ENCODE measurements around the gene LAMA5. TPM values are rescaled to one million over a fixed set of nuclear protein-coding genes. Genes with fewer than 3 reads are reported as not detected.

Gene LAMA5
- total RNA-seq, 1 donor from 2014 or later, result 601 TPM

DNA sequence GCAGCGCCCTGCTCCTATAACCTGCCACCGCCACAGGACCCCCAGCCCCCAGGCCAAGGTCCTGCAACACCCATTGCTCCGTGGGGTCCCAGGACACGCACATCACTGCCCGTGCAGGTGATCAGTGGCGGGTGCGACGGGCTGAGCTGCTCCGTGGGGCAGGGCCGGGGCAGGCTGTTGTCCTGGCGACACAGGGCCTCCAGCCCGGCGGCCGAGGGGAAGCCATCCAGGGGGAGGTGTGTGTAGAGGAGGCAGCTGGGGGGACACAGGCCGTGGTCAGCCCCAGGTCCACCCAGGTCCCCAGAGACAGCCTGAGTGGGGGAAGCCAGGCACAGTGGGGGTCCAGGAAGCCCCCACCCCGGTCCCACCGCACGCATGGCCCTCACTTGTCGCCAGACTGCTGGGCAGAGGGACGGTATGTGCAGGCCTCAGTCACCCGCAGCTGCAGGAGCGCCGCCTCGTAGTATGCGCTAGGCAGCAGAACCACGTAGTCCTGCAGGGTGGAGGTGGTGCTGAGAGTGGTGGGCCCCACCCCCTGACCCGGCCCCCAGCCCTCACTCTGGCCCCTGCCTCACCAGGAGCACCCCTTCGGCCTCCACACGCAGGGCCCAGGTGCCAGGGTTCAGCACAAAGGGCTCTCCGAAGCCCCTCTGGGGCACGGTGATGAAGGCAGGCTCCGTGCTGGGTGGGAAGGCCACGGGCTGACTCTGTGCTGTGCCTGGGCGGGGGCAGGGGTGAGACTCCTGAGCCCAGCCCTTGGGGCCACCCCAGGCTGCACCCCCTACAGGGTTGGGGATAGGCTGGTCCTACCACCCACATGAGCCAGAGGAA is 33.9 kb downstream of the LAMA5 start:
- H3K27ac Mint-ChIP-seq, result no peak overlapping the region
- H3K36me3 Mint-ChIP-seq, result peaks cover 9% of the 10 kb centered on the region
- no peaks in the 10 kb centered on the region for H3K9me3 Mint-ChIP-seq
- DNase-seq (ENCODE audit: low spot score in 2 of 2, unreplicated experiment in 2 of 2), result no peak
- no peak overlapping the region for H3K4me3 Mint-ChIP-seq
- H3K27me3 Mint-ChIP-seq (ENCODE audit: low read depth), result no peaks in the 10 kb centered on the region
- TF ChIP-seq CTCF (IDR thresholded peaks at IDR 0.05; ENCODE audit: unreplicated experiment), result no peak
- H3K4me1 Mint-ChIP-seq, result no peaks in the 10 kb centered on the region

DNA sequence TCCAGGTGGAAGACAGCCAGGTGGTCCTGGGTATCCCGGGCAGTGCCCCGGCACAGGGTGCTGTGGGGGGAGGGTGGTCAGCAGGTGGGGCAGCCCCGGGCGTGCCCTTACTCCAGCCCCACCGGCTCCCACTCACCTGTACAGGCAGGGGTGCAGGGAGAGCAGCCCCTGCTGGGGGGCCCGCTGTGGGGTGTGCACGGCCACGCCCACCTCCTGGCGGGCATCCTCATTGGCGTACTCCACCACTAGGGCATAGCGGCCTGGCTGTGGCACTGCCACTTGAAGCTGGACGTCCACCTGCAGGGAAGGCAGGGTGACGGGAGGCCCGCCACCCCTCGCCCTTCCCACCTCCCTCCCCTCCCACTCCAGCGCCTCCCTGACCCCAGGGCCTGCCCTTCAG is 34.7 kb downstream of the LAMA5 start:
- Mint-ChIP-seq H3K36me3 (peaks cover 10% of the 10 kb centered on the region), H3K27me3 (ENCODE audit: low read depth) (no peaks in the 10 kb centered on the region), H3K4me3 (no peak overlapping the region), H3K27ac (no peak overlapping the region), H3K9me3 (no peaks in the 10 kb centered on the region), H3K4me1 (no peaks in the 10 kb centered on the region)
- no peak for TF ChIP-seq CTCF (IDR thresholded peaks at IDR 0.05; ENCODE audit: unreplicated experiment)
- DNase-seq (ENCODE audit: low spot score in 2 of 2, unreplicated experiment in 2 of 2), result no peak

DNA sequence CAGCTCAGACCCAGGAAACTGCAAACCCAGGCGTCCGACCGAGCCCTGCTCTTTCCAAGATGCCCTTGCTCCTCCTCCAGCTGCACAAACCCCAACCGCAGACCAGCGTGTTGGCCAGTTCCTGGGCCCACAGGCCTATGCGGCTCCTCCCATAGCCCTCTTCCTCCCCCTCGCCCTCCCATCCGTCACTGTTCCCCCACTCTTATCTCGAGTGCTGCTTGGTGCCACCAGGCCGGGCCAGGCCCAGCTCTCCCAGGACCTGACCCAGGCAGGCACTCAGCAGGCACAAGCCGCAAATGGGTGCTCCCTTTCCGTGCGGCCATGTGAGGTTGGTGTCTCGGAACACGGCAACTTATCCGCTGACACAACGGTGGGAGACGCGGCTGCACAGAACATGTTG is 35.8 kb downstream of the LAMA5 start:
- no peak overlapping the region for H3K27ac Mint-ChIP-seq
- peaks cover 13% of the 10 kb centered on the region for H3K36me3 Mint-ChIP-seq
- DNase-seq (ENCODE audit: low spot score in 2 of 2, unreplicated experiment in 2 of 2), result no peak
- no peak for TF ChIP-seq CTCF (IDR thresholded peaks at IDR 0.05; ENCODE audit: unreplicated experiment)
- H3K4me3 Mint-ChIP-seq, result no peak overlapping the region
- no peaks in the 10 kb centered on the region for H3K9me3 Mint-ChIP-seq
- no peaks in the 10 kb centered on the region for H3K27me3 Mint-ChIP-seq (ENCODE audit: low read depth)
- H3K4me1 Mint-ChIP-seq, result no peaks in the 10 kb centered on the region

GRCh38 chr20:62330576-62331317 is 36.4 kb downstream of the LAMA5 start:
- H3K27ac Mint-ChIP-seq, result no peak overlapping the region
- no peaks in the 10 kb centered on the region for H3K9me3 Mint-ChIP-seq
- H3K4me1 Mint-ChIP-seq, result no peaks in the 10 kb centered on the region
- H3K36me3 Mint-ChIP-seq, result peaks cover 18% of the 10 kb centered on the region
- no peaks in the 10 kb centered on the region for H3K27me3 Mint-ChIP-seq (ENCODE audit: low read depth)
- no peak for DNase-seq (ENCODE audit: low spot score in 2 of 2, unreplicated experiment in 2 of 2)
- no peak for TF ChIP-seq CTCF (IDR thresholded peaks at IDR 0.05; ENCODE audit: unreplicated experiment)
- H3K4me3 Mint-ChIP-seq, result no peak overlapping the region

DNA sequence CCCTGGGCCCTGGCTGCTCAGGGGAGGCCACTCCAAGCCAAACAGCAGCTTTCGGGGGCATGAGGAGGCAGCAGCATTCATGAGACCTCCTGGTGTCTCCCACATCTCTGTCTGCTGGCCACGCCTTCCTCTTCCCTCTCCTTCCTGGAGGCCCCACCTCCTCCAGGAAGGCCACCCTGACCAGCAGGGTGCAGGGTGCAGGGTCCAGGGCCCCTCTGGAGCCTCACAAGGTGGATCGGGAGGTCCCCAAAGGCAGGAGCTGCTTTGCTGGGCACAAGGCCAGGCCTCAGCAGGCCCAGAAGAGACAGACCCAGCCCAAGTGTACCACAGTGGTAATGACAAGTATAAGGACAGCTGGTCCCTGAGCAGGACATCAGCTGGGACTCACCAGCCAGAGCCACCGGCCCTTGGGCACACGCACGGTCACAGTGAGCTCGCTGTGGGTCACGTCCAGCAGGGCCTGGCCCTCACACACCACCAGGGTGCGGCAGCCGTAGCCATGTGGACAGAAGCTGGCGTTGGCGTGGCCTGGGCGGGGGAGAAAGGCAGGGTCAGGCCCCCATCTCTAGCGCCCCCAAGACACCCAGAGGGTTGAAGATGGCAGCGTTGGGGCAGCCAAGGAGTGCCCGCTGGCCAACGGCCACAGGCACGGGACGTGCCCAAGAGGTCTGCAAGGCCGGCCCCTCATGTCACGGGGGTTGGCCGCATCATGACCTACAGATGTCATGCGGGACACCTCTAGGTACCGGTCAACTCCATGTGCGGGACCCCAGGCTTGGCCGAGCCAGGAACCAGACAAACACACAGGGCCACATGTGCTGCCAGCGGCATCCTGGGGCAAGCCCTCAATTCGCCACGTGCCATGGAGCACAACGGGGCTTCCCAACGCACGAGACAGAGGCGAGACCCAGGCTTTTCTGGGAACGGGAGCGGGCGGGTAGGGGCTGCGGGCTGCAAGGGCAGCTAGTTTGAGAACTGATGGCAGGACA is 37.4 kb downstream of the LAMA5 start:
- no peaks in the 10 kb centered on the region for H3K9me3 Mint-ChIP-seq
- no peak overlapping the region for H3K4me3 Mint-ChIP-seq
- no peaks in the 10 kb centered on the region for H3K4me1 Mint-ChIP-seq
- TF ChIP-seq CTCF (IDR thresholded peaks at IDR 0.05; ENCODE audit: unreplicated experiment), result no peak
- H3K27me3 Mint-ChIP-seq (ENCODE audit: low read depth), result no peaks in the 10 kb centered on the region
- H3K27ac Mint-ChIP-seq, result no peak overlapping the region
- no peak for DNase-seq (ENCODE audit: low spot score in 2 of 2, unreplicated experiment in 2 of 2)
- H3K36me3 Mint-ChIP-seq, result peaks cover 28% of the 10 kb centered on the region
